HL-60 (cell line): ENCODE measurements around the gene SMARCB1.

Experiments used
- CTCF ChIP-seq: IDR thresholded peaks from one replicate; pipeline ENCODE4 v1.5.1; 2011; ENCODE audit warnings: low read length, control low read depth, inconsistent platforms; ENCODE audit not compliant: insufficient read depth
- SPI1 ChIP-seq: IDR thresholded peaks from 2 replicates; pipeline ENCODE4 v1.6.1; 2012; ENCODE audit warnings: low read depth, mild to moderate bottlenecking, borderline replicate concordance

- TF ChIP-seq CTCF (no peak), SPI1 (no peak)
Observed at GRCh38 chr22:23787910-23788309, 1.1 kb downstream of the SMARCB1 start.
